ENCODE data around the gene MTFR2.

MTFR2 gene

DNA sequence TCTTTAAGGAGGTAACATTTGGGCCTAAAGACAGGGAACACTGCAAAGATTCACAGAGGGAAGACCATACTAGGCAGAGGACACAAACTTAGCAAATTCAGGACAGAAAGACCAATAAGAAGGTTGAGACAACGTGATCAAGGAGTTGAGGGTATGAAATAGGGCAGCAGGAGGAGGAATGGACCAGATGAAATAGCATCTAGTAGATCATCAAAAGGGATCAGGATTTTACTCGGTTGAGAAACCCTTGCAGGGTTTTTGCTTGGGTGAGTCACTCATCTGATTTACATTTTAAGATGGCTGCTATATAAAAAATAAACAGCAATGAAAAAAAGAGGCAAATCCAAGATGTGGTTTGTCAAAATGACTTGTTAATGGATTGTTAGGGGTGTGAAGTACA is 34.8 kb upstream of the MTFR2 start:
- TF ChIP-seq, protein P1, sequence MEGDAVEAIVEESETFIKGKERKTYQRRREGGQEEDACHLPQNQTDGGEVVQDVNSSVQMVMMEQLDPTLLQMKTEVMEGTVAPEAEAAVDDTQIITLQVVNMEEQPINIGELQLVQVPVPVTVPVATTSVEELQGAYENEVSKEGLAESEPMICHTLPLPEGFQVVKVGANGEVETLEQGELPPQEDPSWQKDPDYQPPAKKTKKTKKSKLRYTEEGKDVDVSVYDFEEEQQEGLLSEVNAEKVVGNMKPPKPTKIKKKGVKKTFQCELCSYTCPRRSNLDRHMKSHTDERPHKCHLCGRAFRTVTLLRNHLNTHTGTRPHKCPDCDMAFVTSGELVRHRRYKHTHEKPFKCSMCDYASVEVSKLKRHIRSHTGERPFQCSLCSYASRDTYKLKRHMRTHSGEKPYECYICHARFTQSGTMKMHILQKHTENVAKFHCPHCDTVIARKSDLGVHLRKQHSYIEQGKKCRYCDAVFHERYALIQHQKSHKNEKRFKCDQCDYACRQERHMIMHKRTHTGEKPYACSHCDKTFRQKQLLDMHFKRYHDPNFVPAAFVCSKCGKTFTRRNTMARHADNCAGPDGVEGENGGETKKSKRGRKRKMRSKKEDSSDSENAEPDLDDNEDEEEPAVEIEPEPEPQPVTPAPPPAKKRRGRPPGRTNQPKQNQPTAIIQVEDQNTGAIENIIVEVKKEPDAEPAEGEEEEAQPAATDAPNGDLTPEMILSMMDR (IDR thresholded peaks at IDR 0.05; ENCODE audit: low read depth, low read length) = no peak
- DNase-seq (ENCODE audit: extremely low read depth, low read depth) = no peak

DNA sequence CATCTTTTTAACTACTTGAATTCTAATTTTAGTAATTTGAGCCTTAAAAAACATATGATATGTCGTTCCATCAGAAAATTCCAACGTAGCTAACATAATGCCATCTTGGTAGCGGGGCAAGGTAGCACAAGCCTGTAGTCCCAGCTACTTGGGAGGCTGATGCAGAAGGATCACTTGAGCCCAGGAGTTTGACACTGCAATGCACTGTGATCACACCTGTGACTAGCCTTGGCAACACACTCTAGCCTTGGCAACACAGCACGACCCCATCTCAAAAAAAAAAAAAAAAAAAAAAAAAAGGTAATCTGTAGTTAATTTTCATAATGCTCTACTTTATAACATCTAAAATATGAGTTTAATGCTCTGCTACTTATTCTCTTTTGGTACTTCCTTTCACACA is 32.8 kb upstream of the MTFR2 start:
- no peak for DNase-seq (ENCODE audit: extremely low read depth, low read depth)
- TF ChIP-seq, protein P1 (IDR thresholded peaks at IDR 0.05; ENCODE audit: low read depth, low read length) = no peak

DNA sequence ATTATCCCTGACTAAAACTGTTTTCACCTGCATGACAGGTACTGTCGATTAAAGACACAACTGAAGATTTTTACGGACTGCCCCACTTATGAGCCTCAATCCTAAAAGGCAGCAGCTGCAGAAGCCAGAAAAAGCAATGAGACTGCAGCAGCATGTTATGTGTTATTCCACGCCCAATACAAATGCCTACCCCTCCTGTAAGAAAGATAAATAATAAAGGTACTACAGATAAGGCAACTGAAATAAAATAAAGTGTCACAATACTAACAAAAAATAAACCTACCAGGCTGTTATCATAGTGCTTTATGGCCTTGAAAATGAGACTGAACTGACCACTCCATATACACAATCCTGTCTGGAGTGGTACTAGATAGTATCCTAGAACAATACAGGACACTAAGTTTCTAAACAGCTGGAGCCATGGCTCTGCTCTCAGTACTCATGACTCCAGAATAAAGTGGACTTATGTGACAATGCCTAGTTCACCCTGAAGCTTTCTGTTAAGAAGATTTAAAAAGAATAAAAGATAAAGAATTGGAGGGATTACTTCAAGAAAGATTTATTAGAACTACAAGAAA is 30.0 kb upstream of the MTFR2 start:
- DNase-seq (ENCODE audit: extremely low read depth, low read depth) = no peak
- TF ChIP-seq, protein P1 (IDR thresholded peaks at IDR 0.05; ENCODE audit: low read depth, low read length) = no peak

DNA sequence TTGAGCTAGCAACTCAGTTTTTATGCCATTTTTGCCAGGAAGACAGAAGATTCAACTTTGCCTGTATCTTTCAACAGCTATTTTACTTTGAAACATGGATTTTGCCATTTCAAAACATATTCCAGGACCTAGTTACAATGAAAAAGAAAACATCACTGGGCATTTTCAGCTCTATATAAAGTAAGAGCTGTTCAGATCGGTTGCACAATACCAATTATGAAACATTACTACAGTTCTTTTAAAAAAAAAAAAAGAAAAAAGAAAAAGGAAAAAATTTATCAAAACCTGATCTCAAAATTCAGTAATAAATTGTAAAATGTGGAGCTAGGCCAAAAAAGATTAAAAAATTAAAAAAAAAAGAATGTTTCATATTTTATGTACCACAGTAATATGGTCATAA is 24.0 kb upstream of the MTFR2 start:
- TF ChIP-seq, protein P1 (IDR thresholded peaks at IDR 0.05; ENCODE audit: low read depth, low read length) = no peak
- no peak for DNase-seq (ENCODE audit: extremely low read depth, low read depth)

DNA sequence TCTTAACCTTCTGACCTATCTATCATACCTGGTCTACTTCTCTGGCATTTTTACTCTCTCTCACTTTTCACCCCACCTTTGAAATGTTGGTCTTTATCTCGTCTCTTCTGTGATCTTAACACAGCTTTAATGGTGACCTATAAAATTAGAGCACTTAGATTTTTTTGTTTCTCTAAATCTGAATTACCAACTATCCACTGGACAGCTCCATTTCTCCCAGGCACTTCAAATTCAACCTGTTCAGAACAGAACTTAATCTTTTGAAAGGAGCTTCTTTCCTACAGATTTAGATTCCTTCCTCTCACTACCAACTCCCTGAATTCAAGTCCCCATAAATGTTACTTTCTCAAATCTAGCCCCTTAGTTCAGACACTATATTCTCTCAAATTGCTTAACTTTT is 15.0 kb upstream of the MTFR2 start:
- TF ChIP-seq, protein P1 (IDR thresholded peaks at IDR 0.05; ENCODE audit: low read depth, low read length) = no peak
- DNase-seq (ENCODE audit: extremely low read depth, low read depth) = no peak

GRCh38 chr6:136262940-136263339 is 12.8 kb upstream of the MTFR2 start:
- DNase-seq (ENCODE audit: extremely low read depth, low read depth) = no peak
- TF ChIP-seq, protein P1 (IDR thresholded peaks at IDR 0.05; ENCODE audit: low read depth, low read length) = no peak

DNA sequence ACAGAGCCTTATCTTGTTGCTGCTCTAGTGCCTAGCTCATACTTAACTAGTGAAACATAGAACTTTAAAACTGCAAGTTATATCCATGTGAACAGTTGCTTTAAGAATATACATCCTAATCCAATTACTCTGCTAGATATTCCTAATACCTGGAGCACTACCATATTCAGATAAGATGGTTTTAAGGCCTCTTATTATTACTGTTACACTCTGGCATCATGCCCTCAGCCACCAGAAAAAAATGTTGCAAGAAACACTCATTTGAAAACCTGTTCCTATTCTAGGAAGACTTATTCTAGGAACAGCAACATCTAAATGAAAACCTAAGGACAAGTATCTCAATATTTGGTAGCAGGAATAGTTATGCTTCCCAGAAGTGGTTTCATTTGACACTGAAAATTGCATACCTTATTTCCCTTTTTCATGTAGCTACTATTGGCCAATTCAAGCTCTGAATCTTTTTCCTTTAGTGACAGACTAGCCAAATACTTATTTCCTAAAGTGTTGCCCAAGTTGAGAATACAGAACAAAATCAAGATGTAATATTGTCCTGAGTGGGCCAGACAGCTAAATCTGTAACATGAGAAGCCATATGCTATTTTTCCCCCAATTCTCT is 4.8 kb upstream of the MTFR2 start:
- DNase-seq (ENCODE audit: extremely low read depth, low read depth) = no peak
- TF ChIP-seq, protein P1 (IDR thresholded peaks at IDR 0.05; ENCODE audit: low read depth, low read length) = no peak
